ENCODE measurements around the gene EEIG2. TPM values are rescaled to one million over a fixed set of nuclear protein-coding genes. Genes with fewer than 3 reads are reported as not detected.
A peak's percentile ranks its signal among the peaks of the same experiment; 100 is the strongest.

Gene EEIG2
- polyA plus RNA-seq, 6 donors from 2014 or later, result 0.43 to 2.5 (median 0.93) TPM

DNA sequence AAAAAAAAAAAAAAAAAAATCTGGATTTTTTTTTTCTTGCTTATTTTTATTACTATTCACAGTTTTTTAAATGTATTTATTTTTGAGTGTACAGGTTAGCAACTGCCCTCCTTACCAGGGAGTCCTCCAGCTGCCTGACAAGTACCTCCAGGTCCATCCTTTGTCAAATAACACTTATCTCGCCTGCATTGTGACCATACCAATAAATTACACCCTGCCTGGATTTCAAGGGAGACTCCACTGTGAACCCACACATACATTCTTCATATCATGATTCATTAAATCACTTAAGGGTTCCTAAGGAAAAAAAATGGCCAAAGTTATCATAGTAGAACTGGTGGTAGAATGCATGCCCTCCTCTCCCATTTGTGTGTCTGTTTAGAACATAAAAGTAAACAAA, 38.4 kb downstream of the EEIG2 start:
- Mint-ChIP-seq H3K27me3 (no peaks in the 10 kb centered on the region), H3K27ac (no peak overlapping the region), H3K36me3 (peaks cover 0 to 6% of the 10 kb centered on the region in 2 donors), H3K9me3 (no peaks in the 10 kb centered on the region), H3K4me3 (no peak overlapping the region), H3K4me1 (peaks cover 0 to 12% (median 4%) of the 10 kb centered on the region in 3 donors)
- ATAC-seq (ENCODE audit: low read depth in 2 of 2) (no peak), DNase-seq (no peak)

DNA sequence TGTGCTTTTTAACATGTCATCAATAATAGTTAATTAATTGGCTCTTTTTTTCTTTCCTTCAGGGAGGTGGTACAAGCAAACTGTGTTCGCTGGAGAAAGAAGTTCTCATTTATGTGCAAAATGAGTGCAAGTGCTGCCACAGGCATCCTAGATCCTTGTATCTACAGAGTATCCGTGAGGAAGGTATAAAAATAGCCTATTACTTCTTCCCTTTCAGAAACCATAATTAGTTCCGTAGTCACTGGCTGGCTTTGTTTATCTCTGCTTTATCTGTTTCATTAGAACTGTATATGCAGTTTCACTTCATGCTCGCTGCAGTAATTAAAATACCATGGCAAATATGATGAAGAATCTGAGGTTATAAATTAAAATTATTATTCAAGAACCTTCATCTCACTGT, 40.6 kb downstream of the EEIG2 start:
- Mint-ChIP-seq H3K4me1 (peaks cover 0 to 11% (median 4%) of the 10 kb centered on the region in 3 donors), H3K27me3 (no peaks in the 10 kb centered on the region), H3K36me3 (peaks cover 0 to 11% of the 10 kb centered on the region in 2 donors), H3K4me3 (no peak overlapping the region), H3K27ac (no peak overlapping the region), H3K9me3 (no peaks in the 10 kb centered on the region)
- DNase-seq (no peak), ATAC-seq (ENCODE audit: low read depth in 2 of 2) (no peak)

DNA sequence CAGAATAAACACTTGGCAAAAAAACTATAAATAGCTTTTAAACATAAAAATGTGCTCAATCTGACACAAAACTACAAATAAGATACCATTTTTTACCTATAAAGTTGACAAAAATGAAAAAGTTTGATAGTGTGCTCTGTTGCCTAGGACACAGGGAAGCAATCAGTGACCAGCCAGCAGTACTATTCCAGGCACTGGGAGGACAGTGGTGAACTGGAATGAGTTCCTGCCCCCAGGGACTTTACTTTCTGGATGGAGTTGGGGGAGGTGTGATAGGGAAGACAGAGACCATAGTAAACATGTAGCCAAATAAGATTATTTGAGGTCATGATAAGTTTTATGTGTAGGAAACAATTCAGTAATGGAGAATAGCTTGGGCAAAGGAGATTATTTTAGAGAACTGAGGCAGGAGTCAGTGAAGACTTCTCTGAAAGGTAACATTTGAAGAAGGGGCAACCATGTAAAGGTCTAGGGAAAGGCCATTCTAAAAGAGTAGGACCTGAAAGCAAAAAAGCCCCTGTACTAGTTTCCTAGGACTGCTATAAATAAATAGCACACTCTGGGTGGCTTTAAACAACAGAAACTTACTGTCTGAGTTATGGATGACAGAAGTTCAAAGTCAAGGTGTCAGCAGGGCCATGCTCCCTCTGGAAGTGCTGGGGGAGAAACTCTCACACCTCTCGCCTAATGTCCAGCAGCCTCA, 42.0 kb downstream of the EEIG2 start:
- Mint-ChIP-seq H3K4me1 (peaks cover 0 to 6% (median 0%) of the 10 kb centered on the region in 3 donors), H3K9me3 (no peaks in the 10 kb centered on the region), H3K4me3 (no peak overlapping the region), H3K27ac (peak overlapping the region in 2 of 6 donors; percentile 17 to 18), H3K27me3 (no peaks in the 10 kb centered on the region), H3K36me3 (peaks cover 2 to 12% of the 10 kb centered on the region in 2 donors)
- ATAC-seq (ENCODE audit: low read depth in 2 of 2) (no peak), DNase-seq (no peak)

DNA sequence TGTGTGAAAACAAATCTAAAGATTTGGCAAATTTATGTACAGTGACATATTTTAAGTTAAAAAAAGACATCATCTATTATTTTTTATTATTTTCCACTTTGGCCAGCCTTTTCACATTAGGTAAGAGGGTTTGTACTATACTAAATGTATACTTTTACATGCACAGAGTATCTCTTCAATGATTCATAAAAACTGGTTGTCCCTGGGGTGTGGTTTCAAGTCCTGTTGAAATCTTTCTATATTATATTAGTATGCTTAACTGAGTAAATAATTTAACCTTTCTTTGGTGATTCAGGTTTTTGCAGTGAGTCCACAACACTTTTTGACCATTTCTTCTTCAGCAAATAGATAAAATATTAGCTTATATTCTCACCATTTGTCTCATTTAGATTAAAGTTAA, 45.7 kb downstream of the EEIG2 start:
- DNase-seq (no peak), ATAC-seq (ENCODE audit: low read depth in 2 of 2) (no peak)
- peaks cover 26 to 28% of the 10 kb centered on the region in 2 donors for H3K36me3 Mint-ChIP-seq
- no peaks in the 10 kb centered on the region for H3K9me3 Mint-ChIP-seq
- no peak overlapping the region for H3K4me3 Mint-ChIP-seq
- no peak overlapping the region for H3K27ac Mint-ChIP-seq
- no peaks in the 10 kb centered on the region for H3K4me1 Mint-ChIP-seq
- H3K27me3 Mint-ChIP-seq, result no peaks in the 10 kb centered on the region

DNA sequence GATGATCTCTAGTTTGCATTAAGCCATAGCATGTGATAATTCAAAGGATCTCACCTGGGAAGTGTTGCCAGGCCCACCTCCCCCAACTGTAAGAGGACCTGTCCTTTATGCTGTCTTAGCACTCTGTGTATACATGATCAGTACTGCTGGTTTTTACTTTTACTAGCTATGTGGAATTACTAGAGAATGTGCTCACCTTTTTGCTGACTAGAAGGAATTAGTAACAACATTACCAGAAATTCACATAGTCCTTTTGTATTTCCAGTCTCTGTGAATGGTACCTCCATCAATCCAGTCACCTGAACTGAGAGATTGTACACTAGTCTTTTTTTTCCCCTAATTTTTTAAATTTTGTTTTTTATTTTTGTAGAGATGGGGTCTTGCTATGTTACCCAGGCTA, 46.6 kb downstream of the EEIG2 start:
- Mint-ChIP-seq H3K27me3 (no peaks in the 10 kb centered on the region), H3K4me3 (no peak overlapping the region), H3K36me3 (peaks cover 23 to 28% of the 10 kb centered on the region in 2 donors), H3K4me1 (no peaks in the 10 kb centered on the region), H3K9me3 (no peaks in the 10 kb centered on the region), H3K27ac (peak overlapping the region in 1 of 6 donors; percentile 47)
- DNase-seq, result no peak
- ATAC-seq (ENCODE audit: low read depth in 2 of 2), result no peak

DNA sequence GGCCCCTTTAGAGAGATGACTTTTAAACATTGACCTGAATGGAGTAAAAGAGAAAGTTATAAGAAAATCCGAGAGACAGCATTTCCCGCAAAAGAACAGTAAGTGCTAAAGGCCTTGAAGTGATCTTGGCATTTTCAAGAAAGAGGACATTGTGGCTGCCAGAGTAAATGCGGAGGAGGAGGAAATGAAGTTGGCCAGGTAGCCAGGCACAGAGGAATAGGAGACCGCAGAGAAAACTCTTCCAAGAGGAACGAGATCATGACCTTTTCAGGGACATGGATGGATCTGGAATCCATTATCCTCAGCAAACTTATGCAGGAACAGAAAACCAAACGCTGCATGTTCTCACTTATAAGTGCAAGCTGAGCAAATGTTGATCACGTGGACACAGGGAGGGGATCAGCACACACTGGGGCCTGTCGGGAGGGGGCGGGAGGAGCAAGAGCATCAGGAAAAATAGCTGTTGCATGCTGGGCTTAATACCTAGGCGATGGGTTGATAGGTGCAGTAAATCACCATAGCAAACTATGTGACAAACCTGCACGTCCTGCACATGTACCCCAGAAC, 49.7 kb downstream of the EEIG2 start:
- DNase-seq (no peak), ATAC-seq (ENCODE audit: low read depth in 2 of 2) (no peak)
- Mint-ChIP-seq H3K27me3 (no peaks in the 10 kb centered on the region), H3K4me1 (no peaks in the 10 kb centered on the region), H3K27ac (peak overlapping the region in 1 of 6 donors; percentile 11), H3K4me3 (no peak overlapping the region), H3K9me3 (no peaks in the 10 kb centered on the region), H3K36me3 (peaks cover 23 to 28% of the 10 kb centered on the region in 2 donors)

Other genes with a start within 250 kb of the EEIG2 start
- gene NBPF6, start 109.8 kb upstream of the EEIG2 start, polyA plus RNA-seq (ENCODE audit: low read depth in 6 of 6), result not detected
- gene HENMT1, start 101.0 kb downstream of the EEIG2 start, polyA plus RNA-seq (ENCODE audit: low read depth in 6 of 6), result 10 to 100 TPM in 3 of 6 donors, 1 to 10 TPM in 3; 3.2 to 14.6 (median 9.1) TPM
- 10 to 100 TPM; 19.7 to 38.7 (median 21.1) TPM for gene PRPF38B, start 132.2 kb downstream of the EEIG2 start, polyA plus RNA-seq (ENCODE audit: low read depth in 6 of 6)
- under 1 TPM in 1 of 6 donors, not detected in 5; 0.11 TPM for gene FNDC7, start 152.8 kb downstream of the EEIG2 start, polyA plus RNA-seq (ENCODE audit: low read depth in 6 of 6)
- gene STXBP3, start 186.6 kb downstream of the EEIG2 start, polyA plus RNA-seq (ENCODE audit: low read depth in 6 of 6), result 10 to 100 TPM; 40.5 to 52.0 (median 44.2) TPM